Skeletal muscle satellite cell (primary cell): ENCODE results near the gene ZNF43. TPM values are rescaled to one million over a fixed set of nuclear protein-coding genes. Genes with fewer than 3 reads are reported as not detected.
A peak's percentile ranks its signal among the peaks of the same experiment; 100 is the strongest.
"Not testable (repeated sequence)": the region's sequence is repeated elsewhere in the genome, so short reads cannot be mapped to it uniquely, and the experiment has no call there.

ENCODE experiments used
- H3K27me3 ChIP-seq: 2 replicates; pipeline ENCODE4 v1.7.0; 2013; ENCODE audit warnings: low read length; ENCODE audit not compliant: control insufficient read depth, insufficient read depth
- H3K36me3 ChIP-seq: 2 replicates; pipeline ENCODE4 v1.7.0; 2013; ENCODE audit warnings: mild to moderate bottlenecking, control low read depth, low read length; ENCODE audit not compliant: insufficient read depth
- H3K4me1 ChIP-seq: 2 replicates; pipeline ENCODE4 v1.7.0; 2013; ENCODE audit warnings: low read length; ENCODE audit not compliant: control insufficient read depth, insufficient read depth
- H3K4me2 ChIP-seq: 2 replicates; pipeline ENCODE4 v1.7.0; 2013; ENCODE audit warnings: mild to moderate bottlenecking, low read length
- H3K4me3 ChIP-seq: 2 replicates; pipeline ENCODE4 v1.7.0; 2013; ENCODE audit warnings: low read length
- H3K9ac ChIP-seq: 2 replicates; pipeline ENCODE4 v1.7.0; 2013; ENCODE audit warnings: mild to moderate bottlenecking, low read depth, low read length, moderate library complexity
- H3K9me3 ChIP-seq: replicated peaks from 2 replicates; pipeline ENCODE4 v1.7.0; 2013; ENCODE audit warnings: mild to moderate bottlenecking, control low read depth, low read length
- total RNA-seq: library from RNA; depleted of rRNA; stranded (reverse); fragments of >200 nt; gene quantifications from 2 replicates; pipeline ENCODE4 v1.2.3, GENCODE V29; 2012; rRNA removed

ZNF43 gene
- total RNA-seq = 6.6 and 10.1 TPM in 2 replicates

- no peaks in the 10 kb centered on the region for H3K9me3 ChIP-seq
- peaks cover 15% of the 10 kb centered on the region for H3K36me3 ChIP-seq
- H3K9ac ChIP-seq = peak within 1 kb of the TSS; percentile 93
- H3K4me2 ChIP-seq = peak within 1 kb of the TSS; percentile 96
- H3K27me3 ChIP-seq = no peaks in the 10 kb centered on the region
- no peaks in the 10 kb centered on the region for H3K4me1 ChIP-seq
- H3K4me3 ChIP-seq = peak within 1 kb of the TSS; percentile 92
Measured at GRCh38 chr19:21835810-21836444, at the start of gene ZNF43. TSS of gene ZNF43 (minus strand) at chr19:21836182. CDS start at chr19:21836038, 144 bp downstream.

GRCh38 chr19:21885516-21885915 is 49.5 kb upstream of the ZNF43 start:
- H3K36me3 ChIP-seq, H3K9me3 ChIP-seq, H3K4me3 ChIP-seq, H3K9ac ChIP-seq, H3K4me1 ChIP-seq, H3K4me2 ChIP-seq, H3K27me3 ChIP-seq: not testable (repeated sequence)

- not testable (repeated sequence) for H3K9me3 ChIP-seq, H3K36me3 ChIP-seq, H3K27me3 ChIP-seq, H3K4me2 ChIP-seq, H3K4me1 ChIP-seq, H3K4me3 ChIP-seq, H3K9ac ChIP-seq
Measured at GRCh38 chr19:21884786-21885185, 48.8 kb upstream of the ZNF43 start.

GRCh38 chr19:21883516-21883915 is 47.5 kb upstream of the ZNF43 start:
- H3K4me2 ChIP-seq = no peak overlapping the region
- H3K4me1 ChIP-seq = no peaks in the 10 kb centered on the region
- H3K9ac ChIP-seq = no peak overlapping the region
- no peaks in the 10 kb centered on the region for H3K27me3 ChIP-seq
- H3K4me3 ChIP-seq = no peak overlapping the region
- no peaks in the 10 kb centered on the region for H3K36me3 ChIP-seq
- H3K9me3 ChIP-seq = peaks cover 12% of the 10 kb centered on the region

- peaks cover 10% of the 10 kb centered on the region for H3K9me3 ChIP-seq
- not testable (repeated sequence) for H3K4me2 ChIP-seq, H3K27me3 ChIP-seq, H3K4me3 ChIP-seq, H3K9ac ChIP-seq, H3K36me3 ChIP-seq, H3K4me1 ChIP-seq
Measured at GRCh38 chr19:21880761-21881160, 44.8 kb upstream of the ZNF43 start.

GRCh38 chr19:21878646-21879045 is 42.7 kb upstream of the ZNF43 start:
- Histone ChIP-seq H3K9ac (no peak overlapping the region), H3K9me3 (peaks cover 10% of the 10 kb centered on the region), H3K27me3 (no peaks in the 10 kb centered on the region), H3K36me3 (no peaks in the 10 kb centered on the region), H3K4me3 (no peak overlapping the region), H3K4me1 (no peaks in the 10 kb centered on the region), H3K4me2 (no peak overlapping the region)

GRCh38 chr19:21877976-21878375 is 42.0 kb upstream of the ZNF43 start:
- Histone ChIP-seq H3K4me3 (no peak overlapping the region), H3K27me3 (no peaks in the 10 kb centered on the region), H3K36me3 (no peaks in the 10 kb centered on the region), H3K4me1 (no peaks in the 10 kb centered on the region), H3K4me2 (no peak overlapping the region), H3K9ac (no peak overlapping the region), H3K9me3 (peaks cover 10% of the 10 kb centered on the region)

- H3K27me3 ChIP-seq, H3K4me3 ChIP-seq, H3K36me3 ChIP-seq, H3K4me1 ChIP-seq, H3K4me2 ChIP-seq, H3K9ac ChIP-seq: not testable (repeated sequence)
- H3K9me3 ChIP-seq = peaks cover 10% of the 10 kb centered on the region
Measured at GRCh38 chr19:21876608-21877007, 40.6 kb upstream of the ZNF43 start.

GRCh38 chr19:21856773-21857514 is 21.0 kb upstream of the ZNF43 start:
- no peak overlapping the region for H3K4me3 ChIP-seq
- H3K4me1 ChIP-seq = no peaks in the 10 kb centered on the region
- H3K9ac ChIP-seq = no peak overlapping the region
- H3K9me3 ChIP-seq = no peaks in the 10 kb centered on the region
- no peaks in the 10 kb centered on the region for H3K36me3 ChIP-seq
- H3K4me2 ChIP-seq = no peak overlapping the region
- H3K27me3 ChIP-seq = no peaks in the 10 kb centered on the region

GRCh38 chr19:21851596-21852345 is 15.8 kb upstream of the ZNF43 start:
- Histone ChIP-seq H3K4me1 (no peaks in the 10 kb centered on the region), H3K9me3 (no peaks in the 10 kb centered on the region)

GRCh38 chr19:21850656-21851255 is 14.8 kb upstream of the ZNF43 start:
- Histone ChIP-seq H3K9me3 (no peaks in the 10 kb centered on the region), H3K4me1 (no peaks in the 10 kb centered on the region), H3K27me3 (no peaks in the 10 kb centered on the region), H3K4me2 (peak overlapping the region; percentile 89), H3K9ac (peak overlapping the region; percentile 89), H3K36me3 (peaks cover 19% of the 10 kb centered on the region), H3K4me3 (peak overlapping the region; percentile 99)

More at GRCh38 chr19:21851596-21852345, 15.8 kb upstream of the ZNF43 start:
- H3K4me3 ChIP-seq = peak overlapping the region; percentile 99
- H3K27me3 ChIP-seq = no peaks in the 10 kb centered on the region
- H3K9ac ChIP-seq = peak overlapping the region; percentile 89
- H3K4me2 ChIP-seq = peak overlapping the region; percentile 89
- peaks cover 12% of the 10 kb centered on the region for H3K36me3 ChIP-seq
